ENCODE data around the gene UFL1.

UFL1 gene

DNA sequence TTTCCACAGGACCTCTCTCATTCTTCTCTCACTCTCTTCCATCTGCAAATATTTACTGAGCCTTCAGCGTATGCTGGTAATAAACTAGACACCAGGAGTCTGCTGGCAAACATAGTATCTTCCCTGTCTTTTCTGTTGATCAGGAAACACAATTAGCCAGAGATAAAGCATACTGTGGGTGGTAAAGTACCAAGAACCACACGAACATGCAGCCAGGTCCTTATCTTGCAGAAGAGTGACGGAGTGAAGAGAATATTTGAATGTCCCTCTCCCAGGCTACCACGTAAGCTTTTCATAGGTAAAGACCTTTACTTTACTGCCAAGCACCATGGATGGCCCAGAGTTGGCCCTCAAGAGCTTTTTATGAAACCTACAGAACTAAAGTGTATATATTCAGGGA lies 54.6 kb downstream of the UFL1 start:
- no peak for DNase-seq

GRCh38 chr6:96582021-96582420 lies 60.4 kb downstream of the UFL1 start:
- DNase-seq = no peak

GRCh38 chr6:96582436-96582835 lies 60.8 kb downstream of the UFL1 start:
- no peak for DNase-seq

DNA sequence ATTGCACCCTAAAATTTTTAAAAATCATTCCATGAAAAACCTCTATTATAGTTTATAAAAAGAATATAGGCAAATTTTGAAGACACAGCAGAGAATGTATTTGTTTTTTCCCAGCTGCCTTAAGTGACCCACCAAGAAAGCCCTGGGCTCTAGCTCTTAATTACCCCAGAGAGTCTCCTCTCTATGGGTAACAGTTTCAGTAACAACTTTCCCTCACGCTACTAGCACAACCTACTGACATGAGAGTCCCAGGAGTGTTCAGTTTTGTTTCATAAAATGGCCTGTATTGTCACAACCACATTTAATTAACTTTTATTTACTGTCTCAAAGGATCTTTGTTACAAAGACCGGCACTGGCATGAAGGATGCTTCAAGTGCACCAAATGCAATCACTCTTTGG lies 82.8 kb downstream of the UFL1 start:
- no peak for DNase-seq
